ENCODE data around the gene ARHGEF4.

DNA sequence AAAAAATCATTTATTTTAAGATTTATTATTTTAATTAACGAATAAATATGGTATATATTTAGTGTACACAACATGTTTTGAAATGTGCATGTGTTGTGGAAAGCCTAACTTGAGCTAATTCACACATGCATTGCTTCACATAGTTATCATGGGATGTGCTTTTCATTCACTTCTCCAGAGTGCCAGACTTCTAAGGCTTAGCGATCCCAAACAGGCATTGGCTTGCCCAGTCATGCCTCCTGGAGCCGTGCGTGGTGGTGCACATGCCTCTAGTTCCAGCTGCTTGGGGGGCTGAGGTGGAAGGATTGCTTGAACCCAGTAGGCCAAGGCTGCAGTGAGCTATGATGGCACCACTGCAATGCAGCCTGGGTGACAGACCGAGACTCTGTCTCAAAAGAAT lies 40.5 kb downstream of the ARHGEF4 start:
- TF ChIP-seq, protein P1, sequence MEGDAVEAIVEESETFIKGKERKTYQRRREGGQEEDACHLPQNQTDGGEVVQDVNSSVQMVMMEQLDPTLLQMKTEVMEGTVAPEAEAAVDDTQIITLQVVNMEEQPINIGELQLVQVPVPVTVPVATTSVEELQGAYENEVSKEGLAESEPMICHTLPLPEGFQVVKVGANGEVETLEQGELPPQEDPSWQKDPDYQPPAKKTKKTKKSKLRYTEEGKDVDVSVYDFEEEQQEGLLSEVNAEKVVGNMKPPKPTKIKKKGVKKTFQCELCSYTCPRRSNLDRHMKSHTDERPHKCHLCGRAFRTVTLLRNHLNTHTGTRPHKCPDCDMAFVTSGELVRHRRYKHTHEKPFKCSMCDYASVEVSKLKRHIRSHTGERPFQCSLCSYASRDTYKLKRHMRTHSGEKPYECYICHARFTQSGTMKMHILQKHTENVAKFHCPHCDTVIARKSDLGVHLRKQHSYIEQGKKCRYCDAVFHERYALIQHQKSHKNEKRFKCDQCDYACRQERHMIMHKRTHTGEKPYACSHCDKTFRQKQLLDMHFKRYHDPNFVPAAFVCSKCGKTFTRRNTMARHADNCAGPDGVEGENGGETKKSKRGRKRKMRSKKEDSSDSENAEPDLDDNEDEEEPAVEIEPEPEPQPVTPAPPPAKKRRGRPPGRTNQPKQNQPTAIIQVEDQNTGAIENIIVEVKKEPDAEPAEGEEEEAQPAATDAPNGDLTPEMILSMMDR (IDR thresholded peaks at IDR 0.05): no peak
- TF ChIP-seq EP300 (IDR thresholded peaks at IDR 0.05) (no peak), POLR2A (IDR thresholded peaks at IDR 0.05) (no peak), POLR2AphosphoS5 (IDR thresholded peaks at IDR 0.05) (no peak)

Data from suprapubic skin (tissue), 4 donors.